ENCODE data around the gene IFI30. TPM values are rescaled to one million over a fixed set of nuclear protein-coding genes. Genes with fewer than 3 reads are reported as not detected.
"Not testable (repeated sequence)": the region's sequence is repeated elsewhere in the genome, so short reads cannot be mapped to it uniquely, and the experiment has no call there.

IFI30 gene
- total RNA-seq, 2 donors from 2014 or later, result 60.7 to 76.7 TPM

DNA sequence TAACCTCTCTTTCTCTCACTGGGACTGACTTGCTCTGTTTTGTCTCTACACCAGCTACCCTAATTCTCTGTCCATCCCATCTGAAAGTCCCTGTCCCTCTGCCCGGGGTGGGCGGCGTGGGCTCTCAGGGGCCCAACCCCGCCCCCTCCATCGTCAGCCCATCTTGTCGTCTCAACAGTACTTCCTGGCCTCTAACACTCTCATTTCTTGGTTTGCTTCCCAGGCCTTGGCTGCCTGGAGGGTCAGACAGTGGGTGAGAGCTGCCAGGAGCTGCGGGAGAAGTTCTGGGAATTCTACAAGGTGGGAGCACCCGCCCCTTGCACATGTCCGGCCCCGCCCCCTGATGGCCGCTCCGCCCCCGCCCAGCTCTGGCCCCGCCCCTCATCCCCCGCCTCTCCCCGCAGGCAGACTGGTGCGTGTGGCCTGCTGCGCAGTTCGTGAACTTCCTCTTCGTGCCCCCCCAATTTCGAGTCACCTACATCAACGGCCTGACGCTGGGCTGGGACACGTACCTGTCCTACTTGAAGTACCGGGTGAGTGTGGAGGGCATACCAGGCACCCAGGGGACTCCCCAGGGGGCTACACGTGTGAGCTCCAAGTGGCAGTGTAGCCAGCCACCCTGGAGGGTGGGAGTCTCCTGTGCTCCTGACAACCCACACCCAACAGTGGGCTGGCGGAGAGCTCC, 21.1 kb downstream of the IFI30 start:
- intact Hi-C loops (cut with DNase I), result loop anchor here in 1 of 2 donors (5.0 kb wide), 1 partner anchor 133 kb away; no protein-coding TSS in a partner anchor
- peak; percentile 84 for DNase-seq (ENCODE audit: low spot score)

DNA sequence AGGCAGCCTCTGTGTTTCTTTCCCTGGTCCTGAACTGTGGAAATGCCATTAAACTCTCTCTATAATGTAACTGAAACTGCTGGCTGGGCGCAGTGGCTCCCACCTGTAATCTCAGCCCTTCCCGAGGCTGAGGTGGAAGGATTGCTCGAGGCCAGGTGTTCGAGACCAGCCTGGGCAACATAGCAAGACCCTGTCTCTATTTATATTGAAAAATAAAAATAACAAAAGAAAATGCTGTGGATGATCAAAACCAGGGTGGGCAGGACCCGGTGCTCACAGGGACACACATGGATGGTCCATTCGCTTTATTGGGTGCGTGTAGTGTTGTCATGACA, 22.9 kb downstream of the IFI30 start:
- no peak for DNase-seq (ENCODE audit: low spot score)
- intact Hi-C loops (cut with DNase I), result loop anchor here in 1 of 2 donors (5.0 kb wide), 1 partner anchor 131 kb away; no protein-coding TSS in a partner anchor

DNA sequence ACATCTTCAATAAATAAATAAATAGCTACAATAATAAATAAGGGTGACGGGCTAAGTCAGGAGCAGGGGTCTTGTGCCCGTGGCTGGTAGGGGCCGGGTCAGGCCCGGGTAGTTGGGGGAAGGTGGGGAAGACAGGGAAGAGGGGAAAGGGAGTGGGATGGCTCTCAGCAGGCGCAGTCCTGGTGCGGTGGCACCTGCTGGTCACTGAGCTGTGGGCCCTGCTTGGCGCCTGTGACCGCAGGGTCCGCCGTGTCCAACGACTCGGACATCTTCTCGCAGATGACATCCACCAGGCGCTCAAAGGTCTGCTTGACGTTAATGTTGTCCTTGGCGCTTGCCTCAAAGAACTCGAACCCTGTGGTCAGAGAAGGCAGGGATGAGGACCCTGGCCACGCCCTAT, 23.7 kb downstream of the IFI30 start:
- DNase-seq (ENCODE audit: low spot score), result no peak
- intact Hi-C loops (cut with DNase I), result loop anchor here in 1 of 2 donors (5.0 kb wide), 1 partner anchor 130 kb away; no protein-coding TSS in a partner anchor

DNA sequence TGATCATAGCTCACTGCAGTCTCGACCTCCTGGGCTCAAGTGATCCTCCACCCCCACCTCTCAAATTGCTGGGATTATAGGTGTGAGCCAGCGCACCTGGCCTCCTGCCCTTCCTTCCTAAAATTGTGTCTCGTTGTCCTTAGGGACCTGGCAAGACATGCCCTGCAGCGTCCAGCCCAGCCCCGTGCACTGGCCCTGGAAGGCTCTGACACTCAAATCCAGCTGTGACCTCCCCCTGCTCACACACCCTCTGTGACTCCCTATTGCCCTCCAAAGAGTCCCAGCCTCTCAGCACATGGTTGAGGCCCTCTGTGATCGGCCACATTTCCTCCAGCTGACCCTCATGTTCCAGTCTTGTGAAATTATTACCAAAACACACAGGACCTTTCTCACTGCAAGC, 24.3 kb downstream of the IFI30 start:
- intact Hi-C loops (cut with DNase I), result loop anchor here in 1 of 2 donors (5.0 kb wide), 1 partner anchor 129 kb away; no protein-coding TSS in a partner anchor
- DNase-seq (ENCODE audit: low spot score), result no peak

DNA sequence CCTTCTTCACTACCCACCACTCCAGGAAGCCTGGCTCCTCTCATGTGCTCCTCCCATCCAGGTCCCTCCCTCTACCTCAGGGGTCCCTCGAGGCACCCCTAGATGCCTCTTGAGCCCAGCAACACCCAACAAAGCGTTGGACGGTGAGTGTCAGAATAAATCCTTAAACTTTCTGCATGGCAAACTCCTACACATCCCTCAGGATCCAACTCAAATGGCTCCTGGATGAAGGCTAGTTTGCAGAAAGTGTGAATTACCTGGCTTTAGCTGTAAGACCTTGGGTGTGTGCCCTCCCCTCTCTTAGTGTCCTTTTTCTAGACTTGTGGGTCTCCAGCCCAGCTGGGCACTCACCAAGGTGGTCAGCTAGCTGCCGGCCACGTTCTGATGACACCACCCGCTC, 24.8 kb downstream of the IFI30 start:
- DNase-seq (ENCODE audit: low spot score), result no peak
- intact Hi-C loops (cut with DNase I), result loop anchor here in 1 of 2 donors (5.0 kb wide), 1 partner anchor 129 kb away; no protein-coding TSS in a partner anchor

DNA sequence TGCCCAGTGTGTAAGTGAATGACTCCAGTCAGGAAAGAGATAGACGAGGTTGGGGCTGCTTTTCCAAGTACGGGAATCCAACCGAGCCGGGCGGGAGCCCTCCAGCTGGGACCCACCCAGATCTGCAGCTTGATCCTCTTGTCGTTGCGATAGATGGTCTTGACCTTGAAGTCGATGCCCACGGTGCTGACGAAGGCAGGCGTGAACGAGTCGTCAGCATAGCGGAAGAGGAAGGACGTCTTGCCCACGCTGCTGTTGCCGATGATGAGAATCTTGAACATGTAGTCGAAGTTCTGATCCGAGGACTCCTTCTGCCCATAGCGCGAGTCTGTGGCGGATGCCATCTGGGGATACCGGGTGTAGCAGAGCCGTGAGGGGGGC, 28.8 kb downstream of the IFI30 start:
- DNase-seq (ENCODE audit: low spot score), result no peak
- intact Hi-C loops (cut with DNase I), result loop anchor here in 1 of 2 donors (10.0 kb wide), 1 partner anchor 52 kb away; a partner anchor contains a TSS

DNA sequence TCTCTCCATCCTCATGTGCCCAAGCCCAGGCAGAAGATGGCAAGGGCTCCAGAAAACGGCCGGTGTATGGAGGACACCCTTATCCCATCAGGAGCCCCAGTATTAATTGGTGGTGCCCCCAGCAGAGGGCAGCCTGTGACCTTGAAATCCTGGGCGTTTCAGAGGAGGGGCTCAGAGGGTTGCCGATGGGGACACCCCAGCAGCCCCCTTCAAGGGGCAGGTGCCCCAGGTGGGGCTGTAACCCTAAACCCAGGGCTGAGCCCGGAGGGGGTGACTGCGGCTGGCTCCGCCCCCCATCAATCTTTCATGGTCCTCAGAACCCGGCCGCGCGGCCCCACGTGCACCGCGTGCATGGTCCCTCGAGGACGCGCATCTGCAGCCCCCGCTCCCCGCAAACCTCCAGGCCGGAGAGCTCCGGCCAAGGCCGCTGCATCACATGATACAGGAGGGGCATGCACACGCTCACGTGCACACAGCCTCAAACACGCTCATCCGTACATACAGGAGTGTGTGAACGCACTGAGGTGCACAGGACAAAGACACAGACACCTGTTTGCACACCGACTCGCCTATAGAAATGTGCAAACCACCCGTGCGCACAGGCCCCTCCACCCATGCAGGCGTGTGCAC, 29.3 kb downstream of the IFI30 start:
- intact Hi-C loops (cut with DNase I), result loop anchor here in 1 of 2 donors (10.0 kb wide), 1 partner anchor 52 kb away; a partner anchor contains a TSS
- peak; percentile 85 for DNase-seq (ENCODE audit: low spot score)

DNA sequence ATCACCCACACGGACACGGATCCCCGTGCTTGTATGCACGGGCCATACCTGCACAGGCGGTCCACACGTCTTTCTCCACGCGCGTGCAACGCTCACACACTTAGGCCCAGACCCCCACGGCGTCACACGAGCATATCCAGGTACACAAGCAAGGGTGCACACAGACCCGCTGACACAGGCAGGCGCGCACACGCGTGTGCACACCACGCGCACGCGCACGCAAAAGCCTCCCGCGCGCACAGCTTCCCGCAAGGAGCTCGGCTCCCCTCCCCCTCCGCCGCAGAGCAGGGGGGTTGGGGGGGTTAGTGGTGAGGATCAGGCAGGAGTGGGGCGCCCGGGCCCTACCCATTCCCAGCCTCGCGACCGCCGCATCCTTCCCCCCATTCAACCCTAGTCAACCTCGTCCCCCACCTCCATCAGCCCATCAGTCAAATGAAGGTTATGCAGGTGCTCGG, 29.8 kb downstream of the IFI30 start:
- intact Hi-C loops (cut with DNase I), result loop anchor here in 1 of 2 donors (10.0 kb wide), 1 partner anchor 51 kb away; a partner anchor contains a TSS
- peak; percentile 88 for DNase-seq (ENCODE audit: low spot score)

DNA sequence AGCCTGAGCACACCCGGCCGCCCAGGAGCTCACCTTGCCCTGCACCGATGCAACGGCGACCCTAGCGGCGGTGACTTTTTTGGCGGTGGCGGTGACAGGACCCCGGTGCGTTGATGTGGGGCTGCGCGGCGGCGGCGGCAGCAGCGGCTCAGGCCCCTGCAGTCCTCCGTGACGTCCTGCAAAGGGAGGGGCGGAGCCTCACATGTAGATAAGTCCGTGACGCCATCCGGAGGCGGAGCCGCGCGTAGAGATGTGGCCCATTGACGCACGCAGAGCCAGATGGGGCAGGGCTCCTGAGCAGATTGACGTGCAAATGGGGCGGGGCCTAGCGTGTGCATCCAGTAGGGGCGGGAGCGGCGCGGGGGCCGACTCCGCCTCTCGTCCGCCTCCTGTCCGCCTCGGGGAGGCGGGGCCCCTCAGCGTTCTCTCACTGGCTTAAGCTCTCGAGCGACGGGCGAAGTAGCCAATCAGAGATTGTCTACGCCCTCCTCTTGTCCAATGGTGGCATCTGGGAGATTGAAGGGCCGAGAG, 30.3 kb downstream of the IFI30 start, which contains the start of gene RAB3A:
Gene RAB3A, minus strand, starts transcription at position 180 of the 531 bp plus-strand sequence. CDS start 1,302 bp downstream, outside the sequence.
- intact Hi-C loops (cut with DNase I), result loop anchor here in 1 of 2 donors (10.0 kb wide), 1 partner anchor 51 kb away; a partner anchor contains a TSS
- peak; percentile 100 for DNase-seq (ENCODE audit: low spot score)

DNA sequence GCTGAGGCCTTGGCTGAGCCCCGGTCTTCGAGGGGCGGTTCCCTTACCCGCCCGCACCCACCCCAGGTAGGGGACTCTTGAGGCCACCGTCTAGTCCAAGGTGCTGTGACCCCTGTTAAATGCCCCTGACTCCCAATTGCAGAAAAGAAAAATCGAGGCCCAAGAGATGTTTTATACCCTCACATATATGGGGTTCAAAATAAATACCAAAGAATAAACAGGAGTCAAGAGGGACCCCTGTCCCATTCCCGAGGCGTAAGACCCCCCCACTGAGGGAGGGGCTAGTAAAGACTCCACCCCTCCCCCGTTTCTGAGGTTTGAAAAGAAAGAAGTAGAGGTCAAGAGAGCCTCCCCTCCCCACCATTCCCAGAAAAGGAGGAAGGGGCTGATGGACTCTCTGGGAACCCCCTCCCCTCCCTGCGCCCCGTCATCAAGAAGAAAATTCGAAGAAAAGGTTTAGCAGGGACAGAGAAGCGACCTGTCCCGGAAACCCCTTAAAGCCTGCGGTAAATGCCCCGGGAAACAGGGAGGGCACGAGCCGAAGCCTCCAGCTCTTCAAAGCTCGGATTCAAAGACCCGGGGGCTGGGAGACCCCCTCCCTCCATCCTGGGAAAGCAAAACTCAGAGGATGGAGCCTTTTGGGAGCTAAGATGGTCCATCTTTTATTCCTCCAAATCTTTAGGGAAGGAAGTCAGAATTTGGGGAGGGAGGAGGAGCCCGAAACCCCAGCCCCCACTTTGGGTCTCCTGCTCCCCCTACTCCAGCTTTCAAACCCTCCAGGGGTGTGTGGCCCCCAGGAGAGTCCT, 31.0 kb downstream of the IFI30 start:
- intact Hi-C loops (cut with DNase I), result loop anchor here in 1 of 2 donors (10.0 kb wide), 1 partner anchor 50 kb away; a partner anchor contains a TSS
- DNase-seq (ENCODE audit: low spot score), result no peak

DNA sequence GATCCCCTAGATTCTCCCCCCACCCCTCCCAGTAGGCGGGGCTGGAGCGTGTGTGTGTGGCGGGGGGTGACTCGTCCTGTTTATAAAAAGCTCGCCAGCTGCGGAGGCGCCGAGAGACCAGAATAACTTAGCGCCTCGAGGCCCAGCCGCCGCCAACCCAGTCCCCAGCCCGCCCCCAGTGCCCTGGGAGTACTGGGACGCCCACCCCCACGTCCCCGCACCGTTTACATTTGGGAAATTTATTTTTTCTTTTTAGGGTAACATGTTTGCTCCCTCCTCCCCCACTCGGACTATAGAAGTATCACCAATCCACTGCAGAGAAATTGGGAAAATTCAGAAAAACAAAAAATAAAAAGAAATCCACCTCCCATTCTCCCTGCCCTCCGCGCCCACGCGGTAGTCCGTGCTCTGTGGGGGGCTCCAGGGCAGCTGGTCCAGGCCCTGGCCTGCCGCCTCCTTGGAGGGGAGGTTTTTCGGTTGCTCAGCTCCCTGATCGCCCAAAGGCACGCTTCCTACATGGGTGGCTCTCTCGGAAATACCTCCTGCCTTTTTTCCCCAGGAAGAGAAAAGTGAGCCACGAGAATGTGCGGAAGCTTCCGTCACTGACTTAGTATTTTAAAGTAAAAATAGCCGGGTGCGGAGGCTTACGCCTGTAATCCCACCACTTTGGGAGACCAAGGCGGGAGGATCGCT, 31.7 kb downstream of the IFI30 start:
- DNase-seq (ENCODE audit: low spot score), result peak; percentile 92
- intact Hi-C loops (cut with DNase I), result loop anchor here in 1 of 2 donors (10.0 kb wide), 1 partner anchor 49 kb away; a partner anchor contains a TSS

DNA sequence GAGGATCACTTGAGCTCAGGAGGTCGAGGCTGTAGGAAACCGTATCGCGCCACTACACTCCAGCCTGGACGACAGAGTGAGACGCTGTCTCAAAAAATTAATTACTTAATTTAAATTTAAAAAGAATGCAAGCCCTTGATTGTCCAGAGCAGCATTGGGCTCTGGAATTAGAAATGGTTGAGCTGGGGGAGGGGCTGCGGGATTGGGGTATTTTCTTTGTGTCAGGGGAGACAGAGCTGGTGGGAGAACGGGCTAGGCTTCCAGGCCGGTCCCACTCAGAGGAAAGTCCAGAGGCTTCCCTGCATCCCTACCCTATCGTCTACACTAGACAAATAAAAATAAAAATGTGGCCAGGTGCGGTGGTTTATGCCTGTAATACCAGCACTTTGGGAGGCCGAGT, 32.4 kb downstream of the IFI30 start:
- no peak for DNase-seq (ENCODE audit: low spot score)
- intact Hi-C loops (cut with DNase I), result loop anchor here in 1 of 2 donors (10.0 kb wide), 1 partner anchor 49 kb away; a partner anchor contains a TSS

DNA sequence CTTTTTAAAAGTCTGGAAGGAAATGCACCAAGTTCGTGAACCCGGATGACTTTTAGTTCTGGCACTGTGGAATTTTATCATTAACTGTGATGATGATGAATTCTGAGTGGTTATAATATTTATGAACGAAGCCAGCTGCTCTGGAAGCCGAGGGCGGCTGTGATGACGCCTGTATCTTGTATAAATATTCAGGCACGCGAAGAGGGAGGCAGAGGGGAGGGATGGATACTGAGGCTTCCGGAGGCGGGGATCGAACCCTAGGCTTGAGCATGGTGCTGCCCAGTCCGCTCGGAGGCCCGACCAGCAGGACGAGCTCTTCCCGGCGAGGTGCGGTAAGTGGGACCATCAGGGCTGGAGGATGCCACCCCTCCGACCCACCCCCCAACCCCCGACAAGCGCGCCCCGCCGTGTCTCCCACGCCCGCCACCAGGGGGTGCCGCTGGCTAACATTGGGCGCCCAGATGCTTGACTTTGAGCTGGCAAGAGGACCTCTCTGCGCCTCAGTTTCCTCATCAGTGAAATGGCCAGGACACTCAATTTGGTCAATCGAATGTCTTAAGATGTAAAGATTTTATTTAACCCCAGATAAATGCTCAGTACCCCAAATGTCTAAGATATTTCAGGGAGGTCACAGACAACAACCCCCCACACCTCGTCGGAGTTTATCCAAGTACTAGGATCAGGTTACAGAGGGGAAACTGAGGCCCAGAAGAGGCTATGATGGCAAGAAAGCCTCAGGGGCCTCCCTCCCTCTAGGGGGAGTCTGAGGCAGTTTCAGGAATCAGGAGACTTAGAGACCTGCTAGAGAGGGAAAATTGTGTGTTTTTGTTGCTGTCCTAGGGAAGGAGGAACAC, 34.7 kb downstream of the IFI30 start:
- intact Hi-C loops (cut with DNase I), result loop anchor here in 1 of 2 donors (10.0 kb wide), 1 partner anchor 46 kb away; a partner anchor contains a TSS
- peak; percentile 88 for DNase-seq (ENCODE audit: low spot score)

DNA sequence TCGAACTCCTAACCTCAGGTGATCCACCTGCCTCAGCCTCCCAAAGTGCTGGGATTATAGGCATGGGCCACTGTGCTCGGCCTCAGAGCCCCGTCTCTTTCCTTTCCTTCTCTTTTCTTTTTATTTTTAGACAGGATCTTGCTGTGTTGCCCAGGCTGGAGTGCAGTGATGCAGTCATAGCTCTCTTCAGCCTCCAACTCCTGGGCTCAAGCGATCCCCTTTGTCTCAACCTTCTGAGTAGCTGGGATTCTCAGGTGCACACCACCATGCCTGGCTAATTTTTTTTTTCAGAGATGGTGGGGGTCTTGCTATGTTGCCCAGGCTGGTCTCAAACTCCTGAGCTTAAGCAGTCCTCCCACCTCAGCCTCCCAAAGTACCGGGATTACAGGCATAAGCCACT, 36.3 kb downstream of the IFI30 start:
- DNase-seq (ENCODE audit: low spot score), result not testable (repeated sequence)
- intact Hi-C loops (cut with DNase I), result loop anchor here (5.0 to 10.0 kb wide), 2 partner anchors 42 to 45 kb away; a partner anchor contains a TSS

DNA sequence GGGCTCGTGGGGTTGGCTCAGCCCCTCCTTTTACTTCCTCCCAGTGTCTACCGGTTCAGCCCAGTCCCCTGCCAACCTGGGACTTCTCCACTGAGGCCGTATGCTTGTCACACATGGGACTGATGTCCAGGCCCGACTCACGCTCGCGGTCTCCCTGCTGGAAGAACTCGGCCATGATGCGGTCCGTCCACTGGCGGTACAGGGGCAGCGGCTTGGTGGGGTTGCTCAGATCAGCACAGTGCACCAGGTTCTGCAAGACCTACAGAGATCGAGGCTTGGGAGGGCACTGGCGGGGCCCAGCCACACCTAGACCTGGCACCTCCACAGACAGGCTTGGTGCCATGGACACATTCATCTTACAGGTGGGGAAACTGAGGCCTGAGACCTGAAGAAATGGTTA, 38.1 kb downstream of the IFI30 start:
- intact Hi-C loops (cut with DNase I), result loop anchor here in 1 of 2 donors (5.0 kb wide), 1 partner anchor 41 kb away; no protein-coding TSS in a partner anchor
- DNase-seq (ENCODE audit: low spot score), result no peak

DNA sequence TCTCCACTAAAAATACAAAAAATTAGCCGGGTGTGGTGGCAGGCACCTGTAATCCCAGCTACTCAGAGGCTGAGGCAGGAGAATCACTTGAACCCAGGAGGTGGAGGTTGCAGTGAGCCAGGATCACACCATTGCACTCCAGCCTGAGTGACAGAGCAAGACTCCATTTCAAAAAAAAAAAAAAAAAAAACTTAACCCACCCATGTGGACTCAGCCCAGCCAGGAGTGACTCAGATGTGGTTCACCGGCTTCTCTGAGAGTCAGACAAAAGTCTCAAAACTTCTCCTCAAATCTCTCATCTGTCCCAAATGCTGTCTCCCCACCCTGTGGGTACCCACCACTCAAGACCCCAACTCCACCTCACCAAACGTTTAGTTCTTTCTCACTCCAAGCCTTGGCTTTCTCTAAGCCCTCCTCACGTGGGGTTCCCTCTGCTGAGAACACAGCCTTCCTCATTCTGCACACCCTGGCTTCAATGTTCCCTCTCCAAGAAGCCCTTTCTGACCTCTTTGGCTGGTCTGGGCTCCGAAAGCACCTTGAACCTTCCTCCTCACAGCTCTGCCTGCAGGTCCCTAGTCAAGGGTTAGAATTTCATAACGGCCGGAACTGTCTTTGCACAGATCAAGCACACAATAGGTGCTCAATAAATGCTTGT, 41.3 kb downstream of the IFI30 start:
- no peak for DNase-seq (ENCODE audit: low spot score)
- intact Hi-C loops (cut with DNase I), result loop anchor here in 1 of 2 donors (5.0 kb wide), 1 partner anchor 37 kb away; no protein-coding TSS in a partner anchor

DNA sequence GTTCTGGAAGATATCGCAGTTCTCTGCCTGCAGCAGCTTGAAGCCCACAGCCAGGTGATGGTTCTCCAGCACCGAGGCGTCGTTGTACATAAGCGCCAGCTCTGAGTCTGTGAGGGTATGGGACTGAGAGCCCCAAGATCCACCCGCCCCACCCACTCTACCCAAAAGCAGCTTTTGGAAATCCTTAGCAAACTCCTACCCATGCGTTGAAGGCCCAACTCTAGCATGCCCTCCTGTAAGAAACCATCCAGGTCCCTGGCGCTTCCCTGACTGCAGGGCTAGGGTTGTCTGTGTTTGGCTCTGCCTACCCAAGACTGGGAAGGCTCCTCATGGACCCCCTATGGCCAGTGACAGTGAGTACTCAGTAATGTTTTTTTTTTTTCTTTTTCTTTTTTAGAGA, 43.2 kb downstream of the IFI30 start:
- DNase-seq (ENCODE audit: low spot score), result no peak

More for the DNA sequence above, 43.2 kb downstream of the IFI30 start:
- intact Hi-C loops (cut with DNase I), result no loop called here

All from posterior vena cava (tissue), 2 donors.